ENCODE data around the gene PTPRN2. TPM values are rescaled to one million over a fixed set of nuclear protein-coding genes. Genes with fewer than 3 reads are reported as not detected.

Gene PTPRN2
- total and polyA plus RNA-seq, 4 experiments from 2014 or later: 1.7 to 2.6 (median 1.9) TPM

GRCh38 chr7:157973971-157974677, 613.5 kb downstream of the PTPRN2 start:
- H3K4me1 ChIP-seq (ENCODE audit: insufficient read depth, low read length): no peaks in the 10 kb centered on the region
- H3K27me3 ChIP-seq (ENCODE audit: insufficient read depth, low read length): no peaks in the 10 kb centered on the region
- Mint-ChIP-seq H3K27me3 (peaks cover 0 to 3% of the 10 kb centered on the region in 2 donors), H3K4me3 (no peak overlapping the region), H3K9me3 (peaks cover 6 to 65% (median 39%) of the 10 kb centered on the region in 8 donors), H3K4me1 (no peaks in the 10 kb centered on the region), H3K27ac (no peak overlapping the region), H3K36me3 (peaks cover 7 to 9% of the 10 kb centered on the region in 2 donors)
- no peaks in the 10 kb centered on the region for H3K36me3 ChIP-seq (ENCODE audit: insufficient read depth, low read length)
- H3K4me3 ChIP-seq (ENCODE audit: low read length in 2 of 2): no peak overlapping the region
- peaks cover 0 to 10% of the 10 kb centered on the region in 2 donors for H3K9me3 ChIP-seq (ENCODE audit: control insufficient read depth in 1 of 2, low read length in 2 of 2)
- peak in 1 of 5 donors; percentile 19 for DNase-seq
- ChIA-PET POLR2A (ENCODE audit: partially characterized antibody) (no interaction called here), CTCF (ENCODE audit: partially characterized antibody) (no interaction called here)
- intact Hi-C loops (cut with micrococcal nuclease): no loop called here
- H3K27ac ChIP-seq (ENCODE audit: low read depth, low read length): no peak overlapping the region

GRCh38 chr7:157972914-157973313, 614.7 kb downstream of the PTPRN2 start:
- intact Hi-C loops (cut with micrococcal nuclease): no loop called here
- no peaks in the 10 kb centered on the region for H3K4me1 ChIP-seq (ENCODE audit: insufficient read depth, low read length)
- ChIA-PET CTCF (ENCODE audit: partially characterized antibody) (no interaction called here), POLR2A (ENCODE audit: partially characterized antibody) (no interaction called here)
- Mint-ChIP-seq H3K4me3 (no peak overlapping the region), H3K4me1 (no peaks in the 10 kb centered on the region), H3K27ac (no peak overlapping the region), H3K27me3 (peaks cover 0 to 3% of the 10 kb centered on the region in 2 donors), H3K36me3 (peaks cover 7 to 9% of the 10 kb centered on the region in 2 donors), H3K9me3 (peaks cover 6 to 75% (median 49%) of the 10 kb centered on the region in 8 donors)
- no peak for DNase-seq
- H3K27ac ChIP-seq (ENCODE audit: low read depth, low read length): no peak overlapping the region
- H3K9me3 ChIP-seq (ENCODE audit: control insufficient read depth in 1 of 2, low read length in 2 of 2): peaks cover 0 to 10% of the 10 kb centered on the region in 2 donors
- no peak overlapping the region for H3K4me3 ChIP-seq (ENCODE audit: low read length in 2 of 2)
- H3K36me3 ChIP-seq (ENCODE audit: insufficient read depth, low read length): no peaks in the 10 kb centered on the region
- no peaks in the 10 kb centered on the region for H3K27me3 ChIP-seq (ENCODE audit: insufficient read depth, low read length)

GRCh38 chr7:157971501-157971900, 616.1 kb downstream of the PTPRN2 start:
- H3K27me3 Mint-ChIP-seq: peaks cover 0 to 3% of the 10 kb centered on the region in 2 donors
- Histone ChIP-seq H3K27ac (ENCODE audit: low read depth, low read length) (no peak overlapping the region), H3K4me1 (ENCODE audit: insufficient read depth, low read length) (no peaks in the 10 kb centered on the region), H3K4me3 (ENCODE audit: low read length in 2 of 2) (no peak overlapping the region), H3K27me3 (ENCODE audit: insufficient read depth, low read length) (no peaks in the 10 kb centered on the region), H3K36me3 (ENCODE audit: insufficient read depth, low read length) (no peaks in the 10 kb centered on the region), H3K9me3 (ENCODE audit: control insufficient read depth in 1 of 2, low read length in 2 of 2) (peaks cover 0 to 10% of the 10 kb centered on the region in 2 donors)
- H3K4me3 Mint-ChIP-seq: no peak overlapping the region
- ChIA-PET CTCF (ENCODE audit: partially characterized antibody) (no interaction called here), POLR2A (ENCODE audit: partially characterized antibody) (no interaction called here)
- H3K27ac Mint-ChIP-seq: no peak overlapping the region
- H3K4me1 Mint-ChIP-seq: no peaks in the 10 kb centered on the region
- intact Hi-C loops (cut with micrococcal nuclease): no loop called here
- peaks cover 7 to 9% of the 10 kb centered on the region in 2 donors for H3K36me3 Mint-ChIP-seq
- no peak for DNase-seq
- peaks cover 6 to 73% (median 50%) of the 10 kb centered on the region in 8 donors for H3K9me3 Mint-ChIP-seq

- no peaks in the 10 kb centered on the region for H3K4me1 Mint-ChIP-seq
- H3K27me3 Mint-ChIP-seq: no peaks in the 10 kb centered on the region
- H3K9me3 Mint-ChIP-seq: peaks cover 6 to 69% (median 47%) of the 10 kb centered on the region in 8 donors
- H3K27ac ChIP-seq (ENCODE audit: low read depth, low read length): no peak overlapping the region
- H3K9me3 ChIP-seq (ENCODE audit: control insufficient read depth in 1 of 2, low read length in 2 of 2): peaks cover 0 to 10% of the 10 kb centered on the region in 2 donors
- H3K36me3 ChIP-seq (ENCODE audit: insufficient read depth, low read length): no peaks in the 10 kb centered on the region
- CTCF ChIA-PET (ENCODE audit: partially characterized antibody): no interaction called here
- no peak for DNase-seq
- no peaks in the 10 kb centered on the region for H3K27me3 ChIP-seq (ENCODE audit: insufficient read depth, low read length)
- intact Hi-C loops (cut with micrococcal nuclease): no loop called here
- no peak overlapping the region for H3K4me3 ChIP-seq (ENCODE audit: low read length in 2 of 2)
- H3K36me3 Mint-ChIP-seq: peaks cover 7 to 9% of the 10 kb centered on the region in 2 donors
- peak overlapping the region in 1 of 8 donors; percentile 32 for H3K4me3 Mint-ChIP-seq
- no peaks in the 10 kb centered on the region for H3K4me1 ChIP-seq (ENCODE audit: insufficient read depth, low read length)
- no peak overlapping the region for H3K27ac Mint-ChIP-seq
- POLR2A ChIA-PET (ENCODE audit: partially characterized antibody): no interaction called here
Measured at GRCh38 chr7:157970744-157971143, 616.9 kb downstream of the PTPRN2 start.

GRCh38 chr7:157969995-157970394, 617.6 kb downstream of the PTPRN2 start:
- ChIA-PET CTCF (ENCODE audit: partially characterized antibody) (no interaction called here), POLR2A (ENCODE audit: partially characterized antibody) (no interaction called here)
- H3K9me3 Mint-ChIP-seq: peaks cover 4 to 62% (median 41%) of the 10 kb centered on the region in 8 donors
- no peaks in the 10 kb centered on the region for H3K4me1 Mint-ChIP-seq
- H3K36me3 ChIP-seq (ENCODE audit: insufficient read depth, low read length): no peaks in the 10 kb centered on the region
- peaks cover 0 to 2% of the 10 kb centered on the region in 2 donors for H3K27me3 Mint-ChIP-seq
- no peak for DNase-seq
- H3K4me3 Mint-ChIP-seq: no peak overlapping the region
- peaks cover 6 to 7% of the 10 kb centered on the region in 2 donors for H3K36me3 Mint-ChIP-seq
- no peaks in the 10 kb centered on the region for H3K4me1 ChIP-seq (ENCODE audit: insufficient read depth, low read length)
- no peak overlapping the region for H3K27ac ChIP-seq (ENCODE audit: low read depth, low read length)
- peaks cover 0 to 4% of the 10 kb centered on the region in 2 donors for H3K9me3 ChIP-seq (ENCODE audit: control insufficient read depth in 1 of 2, low read length in 2 of 2)
- no peaks in the 10 kb centered on the region for H3K27me3 ChIP-seq (ENCODE audit: insufficient read depth, low read length)
- no peak overlapping the region for H3K4me3 ChIP-seq (ENCODE audit: low read length in 2 of 2)
- H3K27ac Mint-ChIP-seq: no peak overlapping the region
- intact Hi-C loops (cut with micrococcal nuclease): no loop called here

GRCh38 chr7:157966490-157966889, 621.1 kb downstream of the PTPRN2 start:
- peaks cover 2 to 4% of the 10 kb centered on the region in 2 donors for H3K36me3 Mint-ChIP-seq
- Histone ChIP-seq H3K27me3 (ENCODE audit: insufficient read depth, low read length) (no peaks in the 10 kb centered on the region), H3K27ac (ENCODE audit: low read depth, low read length) (no peak overlapping the region), H3K4me1 (ENCODE audit: insufficient read depth, low read length) (no peaks in the 10 kb centered on the region), H3K36me3 (ENCODE audit: insufficient read depth, low read length) (no peaks in the 10 kb centered on the region), H3K9me3 (ENCODE audit: control insufficient read depth in 1 of 2, low read length in 2 of 2) (peaks cover 0 to 4% of the 10 kb centered on the region in 2 donors), H3K4me3 (ENCODE audit: low read length in 2 of 2) (no peak overlapping the region)
- ChIA-PET POLR2A (ENCODE audit: partially characterized antibody) (no interaction called here), CTCF (ENCODE audit: partially characterized antibody) (no interaction called here)
- intact Hi-C loops (cut with micrococcal nuclease): no loop called here
- H3K27ac Mint-ChIP-seq: no peak overlapping the region
- peaks cover 2 to 5% of the 10 kb centered on the region in 2 donors for H3K27me3 Mint-ChIP-seq
- no peak overlapping the region for H3K4me3 Mint-ChIP-seq
- no peak for DNase-seq
- peaks cover 3 to 35% (median 29%) of the 10 kb centered on the region in 8 donors for H3K9me3 Mint-ChIP-seq
- peaks cover 0 to under 1% (median 0%) of the 10 kb centered on the region in 4 donors for H3K4me1 Mint-ChIP-seq

GRCh38 chr7:157964521-157964920, 623.1 kb downstream of the PTPRN2 start:
- no peaks in the 10 kb centered on the region for H3K4me1 ChIP-seq (ENCODE audit: insufficient read depth, low read length)
- ChIA-PET CTCF (ENCODE audit: partially characterized antibody) (no interaction called here), POLR2A (ENCODE audit: partially characterized antibody) (no interaction called here)
- no peaks in the 10 kb centered on the region for H3K27me3 ChIP-seq (ENCODE audit: insufficient read depth, low read length)
- intact Hi-C loops (cut with micrococcal nuclease): no loop called here
- H3K9me3 ChIP-seq (ENCODE audit: control insufficient read depth in 1 of 2, low read length in 2 of 2): no peaks in the 10 kb centered on the region
- no peak for DNase-seq
- Mint-ChIP-seq H3K4me1 (peaks cover 0 to 1% (median 0%) of the 10 kb centered on the region in 4 donors), H3K4me3 (no peak overlapping the region), H3K36me3 (no peaks in the 10 kb centered on the region), H3K27me3 (peaks cover 3 to 5% of the 10 kb centered on the region in 2 donors), H3K27ac (no peak overlapping the region), H3K9me3 (peaks cover 0 to 19% (median 15%) of the 10 kb centered on the region in 8 donors)
- no peak overlapping the region for H3K4me3 ChIP-seq (ENCODE audit: low read length in 2 of 2)
- no peak overlapping the region for H3K27ac ChIP-seq (ENCODE audit: low read depth, low read length)
- H3K36me3 ChIP-seq (ENCODE audit: insufficient read depth, low read length): no peaks in the 10 kb centered on the region

Measured in CD4-positive, alpha-beta memory T cell (primary cell).